ENCODE measurements around the gene DHX16.

GRCh38 chr6:30700340-30700739 is 27.5 kb upstream of the DHX16 start:
- no peak for TF ChIP-seq REST (IDR thresholded peaks at IDR 0.05; ENCODE audit: insufficient read depth in 1 of 2, low read depth in 2 of 2, low read length in 1 of 2)
- no peak for TF ChIP-seq CTCF (IDR thresholded peaks at IDR 0.05)
- TF ChIP-seq TCF7L2 (IDR thresholded peaks at IDR 0.05; ENCODE audit: low read depth, low read length), result no peak
- TF ChIP-seq POLR2AphosphoS5 (IDR thresholded peaks at IDR 0.05; ENCODE audit: low read depth, low read length), result no peak
